ENCODE data around the gene CALN1. TPM values are rescaled to one million over a fixed set of nuclear protein-coding genes. Genes with fewer than 3 reads are reported as not detected.
"Not testable (repeated sequence)": the region's sequence is repeated elsewhere in the genome, so short reads cannot be mapped to it uniquely, and the experiment has no call there.

CALN1 gene
- total RNA-seq, 1 donor from 2014 or later, result 2.6 TPM

DNA sequence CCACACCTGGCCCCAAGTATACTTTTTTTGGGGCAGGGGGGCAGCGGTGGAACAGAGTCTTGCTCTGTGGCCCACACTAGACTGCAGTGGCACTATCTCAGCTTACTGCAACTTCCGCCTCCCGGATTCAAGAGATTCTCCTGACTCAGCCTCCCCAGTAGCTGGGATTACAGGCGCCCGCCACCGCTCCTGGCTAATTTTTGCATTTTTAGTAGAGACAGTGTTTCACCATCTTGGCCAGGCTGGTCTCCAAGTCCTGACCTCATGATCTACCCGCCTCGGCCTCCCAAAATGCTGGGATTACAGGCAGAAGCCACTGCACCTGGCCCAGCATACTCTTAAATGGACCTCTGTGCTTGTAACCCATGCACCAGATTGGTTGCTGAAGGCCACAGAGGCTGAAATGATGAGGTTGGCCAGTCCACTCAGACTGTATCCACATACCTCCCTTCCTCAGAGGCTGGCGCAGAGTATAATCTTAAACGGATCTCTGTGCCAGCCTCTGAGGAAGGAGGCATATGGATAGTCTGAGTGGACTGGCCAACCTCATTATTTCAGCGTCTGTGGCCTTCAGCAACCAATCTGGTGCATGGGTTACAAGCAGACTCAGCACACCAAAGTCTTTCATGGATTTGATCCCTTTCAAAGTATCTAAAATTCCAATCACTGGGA lies 3.0 kb downstream of the CALN1 start:
- DNase-seq, result no peak

- DNase-seq, result no peak
These were observed 5.2 kb downstream of the CALN1 start for GRCh38 chr7:72406820-72407403.

DNA sequence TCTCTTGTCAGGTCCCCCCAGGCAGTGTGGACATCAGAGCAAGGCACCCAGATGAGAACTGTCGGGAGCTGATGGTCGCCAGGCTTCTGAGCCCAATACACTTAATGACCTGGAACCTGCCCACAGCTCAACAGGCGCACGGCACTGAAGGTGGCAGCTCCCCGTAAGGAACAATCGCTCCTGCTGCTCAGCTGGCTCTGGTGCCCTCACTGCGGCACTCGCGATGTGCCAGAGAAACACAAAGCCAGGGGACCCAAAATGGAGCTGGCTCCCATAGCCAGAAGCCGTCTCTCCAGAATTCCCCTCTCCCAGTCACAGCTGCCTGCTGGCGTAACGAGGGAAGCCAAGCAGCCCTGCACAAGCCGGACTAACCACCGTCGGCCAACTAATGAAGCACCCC lies 6.3 kb downstream of the CALN1 start:
- no peak for DNase-seq

- DNase-seq, result no peak
These were observed 6.7 kb downstream of the CALN1 start for GRCh38 chr7:72405418-72405817.

DNA sequence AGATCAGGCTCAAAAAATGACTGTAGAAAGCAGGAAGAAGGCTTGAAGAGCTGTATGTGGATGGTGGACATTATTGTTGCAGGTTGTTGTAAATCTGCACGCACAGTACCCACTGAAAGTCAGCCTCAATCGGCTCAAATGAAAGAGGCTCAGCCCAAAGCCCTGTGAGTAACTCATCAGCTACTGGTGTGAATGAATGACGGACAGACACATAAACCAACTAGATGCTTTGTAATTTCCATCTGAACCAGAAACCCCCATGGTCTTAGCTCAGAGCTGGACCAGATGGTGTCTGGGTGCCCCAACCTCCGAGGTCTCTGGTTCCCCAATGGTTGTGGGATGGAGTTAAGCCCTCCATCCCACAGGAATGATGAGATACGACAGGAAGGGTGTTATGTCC lies 7.4 kb downstream of the CALN1 start:
- no peak for DNase-seq

- DNase-seq, result no peak
These were observed 8.6 kb downstream of the CALN1 start for GRCh38 chr7:72403458-72404076.

- DNase-seq, result no peak
These were observed 18.1 kb downstream of the CALN1 start for GRCh38 chr7:72394016-72394415.

DNA sequence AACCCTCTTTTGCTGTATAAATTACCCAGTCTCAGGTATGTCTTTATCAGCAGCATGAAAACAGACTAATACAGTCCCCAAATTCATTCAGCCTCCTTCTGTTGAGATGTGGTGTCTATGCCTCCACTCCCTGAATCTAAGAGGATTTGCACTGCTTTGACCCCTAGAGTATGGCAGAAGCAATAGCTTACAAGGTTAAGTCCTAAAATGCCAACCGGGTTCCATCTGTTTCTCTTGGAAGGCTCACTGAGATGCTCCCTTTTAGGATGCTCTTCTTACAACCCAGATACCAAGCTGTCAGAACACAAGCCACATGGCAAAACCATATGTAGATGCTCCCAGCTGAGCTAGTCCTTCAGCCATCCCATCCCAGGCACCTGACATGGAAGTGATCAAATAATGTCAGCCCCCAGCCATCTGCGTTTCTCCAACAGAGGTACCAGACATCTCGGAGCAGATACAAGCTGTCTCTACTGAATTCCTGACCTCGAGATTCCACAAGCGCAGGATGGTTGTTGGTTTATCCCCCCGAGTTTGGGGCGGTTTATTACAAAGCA lies 20.2 kb downstream of the CALN1 start:
- no peak for DNase-seq

GRCh38 chr7:72386118-72386517 lies 26.0 kb downstream of the CALN1 start:
- DNase-seq, result no peak

DNA sequence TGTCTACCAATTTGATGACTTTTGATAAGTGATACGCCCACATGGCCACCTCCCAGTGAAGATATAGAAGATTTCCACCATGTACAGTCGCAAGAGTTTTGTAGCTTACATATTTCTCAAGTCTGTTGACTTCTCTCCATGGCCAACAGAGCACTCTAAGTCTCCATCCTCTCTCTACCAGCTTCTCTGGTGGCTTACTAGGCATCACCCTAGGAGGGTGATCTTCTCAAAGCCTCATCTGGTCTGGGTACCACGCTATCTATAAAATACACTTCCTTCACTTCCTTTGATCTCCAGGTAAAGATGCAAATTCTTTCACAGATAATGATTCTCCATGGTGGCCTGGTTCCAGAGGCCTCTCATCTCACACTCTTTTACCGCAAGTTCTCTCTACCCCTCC lies 49.9 kb downstream of the CALN1 start:
- DNase-seq, result no peak

DNA sequence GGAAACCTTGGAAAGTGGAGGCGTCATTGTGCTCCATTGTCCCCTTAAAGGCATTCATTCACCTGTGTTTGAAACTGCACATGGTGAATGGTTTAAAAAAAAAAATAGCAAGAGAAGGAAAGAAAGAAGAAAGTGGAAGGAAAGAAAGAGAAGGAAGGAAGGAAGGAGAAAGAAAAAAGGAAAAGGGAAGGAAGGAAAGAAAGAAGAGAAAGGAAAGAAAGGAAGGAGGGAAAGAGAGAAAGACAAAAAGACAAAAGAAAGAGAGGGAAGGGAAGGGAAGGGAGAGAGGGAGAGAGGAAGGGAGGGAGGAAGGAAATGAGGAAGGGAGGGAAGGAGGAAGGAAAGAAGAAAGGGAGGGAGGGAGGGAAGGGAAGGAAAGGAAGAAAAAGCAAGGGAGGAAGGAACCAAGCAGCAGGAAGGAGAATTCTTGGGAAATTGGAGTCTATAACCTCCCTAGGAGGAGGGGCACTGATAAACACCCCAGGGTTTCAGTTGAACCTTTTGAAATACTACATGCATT lies 66.9 kb downstream of the CALN1 start:
- DNase-seq, result no peak

GRCh38 chr7:72343991-72344390 lies 68.1 kb downstream of the CALN1 start:
- no peak for DNase-seq

DNA sequence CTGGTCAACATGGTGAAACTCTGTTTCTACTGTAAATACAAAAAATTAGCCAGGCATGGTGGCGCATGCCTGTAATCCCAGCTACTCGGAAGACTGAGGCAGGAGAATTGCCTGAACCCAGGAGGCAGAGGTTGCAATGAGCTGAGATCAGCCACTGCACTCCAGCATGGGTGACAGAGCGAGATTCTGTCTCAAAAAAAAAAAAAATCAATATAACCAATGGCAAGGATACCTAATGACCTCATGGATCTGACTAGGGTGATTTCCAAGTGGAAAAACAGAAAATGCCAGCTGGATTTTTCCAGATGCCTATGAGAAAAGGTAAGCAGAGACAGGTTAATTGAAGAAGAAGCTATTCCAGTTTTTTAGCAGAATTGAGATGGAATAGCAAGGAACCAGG lies 68.8 kb downstream of the CALN1 start:
- not testable (repeated sequence) for DNase-seq

DNA sequence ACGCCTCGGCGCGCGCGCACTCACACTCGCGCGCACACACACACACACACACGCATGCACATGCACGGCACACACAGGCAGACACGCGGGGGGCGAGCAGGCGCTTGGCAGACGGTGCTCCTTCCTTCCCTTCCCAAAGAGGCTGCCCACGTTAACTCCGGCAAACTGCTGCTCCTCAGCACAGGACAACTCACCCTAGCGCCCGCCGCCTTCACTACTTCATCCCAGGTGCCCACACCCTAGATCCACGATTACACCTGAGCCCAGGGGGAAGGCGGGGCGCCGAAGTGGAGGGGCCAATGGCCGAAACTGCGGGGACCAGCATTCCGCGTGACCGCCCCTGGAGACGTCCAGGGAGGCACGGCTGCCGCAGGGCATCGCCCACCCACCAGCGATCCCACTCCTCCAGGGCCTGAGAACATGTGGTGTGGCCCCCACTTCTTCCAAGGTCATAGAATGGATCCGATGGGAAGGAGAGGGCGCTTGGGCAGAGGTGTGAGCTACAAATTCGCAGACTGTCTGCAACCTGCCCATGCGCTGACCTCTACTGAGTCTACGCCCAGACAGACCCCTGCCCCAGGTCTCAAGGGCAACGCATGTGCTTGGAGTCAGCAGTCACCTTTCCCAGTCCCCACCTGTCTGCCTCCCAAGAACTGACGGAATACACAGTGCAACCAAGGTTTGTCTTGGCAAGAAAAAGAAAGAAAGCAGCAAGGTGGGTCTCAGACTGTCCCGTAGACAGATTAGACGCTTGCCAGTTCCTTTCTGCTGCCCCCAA lies 74.6 kb downstream of the CALN1 start:
- no peak for DNase-seq

GRCh38 chr7:72336632-72337389 lies 75.3 kb downstream of the CALN1 start:
- no peak for DNase-seq

DNA sequence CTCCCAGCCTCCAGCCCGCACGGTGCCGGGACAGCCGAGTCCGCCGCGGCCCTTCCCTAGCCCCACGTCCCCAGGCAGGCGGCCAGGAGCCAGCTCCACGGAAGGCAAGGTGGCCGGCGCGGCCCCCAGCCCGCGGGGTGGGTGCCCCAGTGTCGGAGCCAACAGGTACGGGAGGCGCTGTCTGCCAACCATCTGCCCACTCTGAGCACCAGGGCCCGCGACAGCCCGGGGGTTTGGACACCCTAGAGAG lies 75.8 kb downstream of the CALN1 start:
- no peak for DNase-seq

DNA sequence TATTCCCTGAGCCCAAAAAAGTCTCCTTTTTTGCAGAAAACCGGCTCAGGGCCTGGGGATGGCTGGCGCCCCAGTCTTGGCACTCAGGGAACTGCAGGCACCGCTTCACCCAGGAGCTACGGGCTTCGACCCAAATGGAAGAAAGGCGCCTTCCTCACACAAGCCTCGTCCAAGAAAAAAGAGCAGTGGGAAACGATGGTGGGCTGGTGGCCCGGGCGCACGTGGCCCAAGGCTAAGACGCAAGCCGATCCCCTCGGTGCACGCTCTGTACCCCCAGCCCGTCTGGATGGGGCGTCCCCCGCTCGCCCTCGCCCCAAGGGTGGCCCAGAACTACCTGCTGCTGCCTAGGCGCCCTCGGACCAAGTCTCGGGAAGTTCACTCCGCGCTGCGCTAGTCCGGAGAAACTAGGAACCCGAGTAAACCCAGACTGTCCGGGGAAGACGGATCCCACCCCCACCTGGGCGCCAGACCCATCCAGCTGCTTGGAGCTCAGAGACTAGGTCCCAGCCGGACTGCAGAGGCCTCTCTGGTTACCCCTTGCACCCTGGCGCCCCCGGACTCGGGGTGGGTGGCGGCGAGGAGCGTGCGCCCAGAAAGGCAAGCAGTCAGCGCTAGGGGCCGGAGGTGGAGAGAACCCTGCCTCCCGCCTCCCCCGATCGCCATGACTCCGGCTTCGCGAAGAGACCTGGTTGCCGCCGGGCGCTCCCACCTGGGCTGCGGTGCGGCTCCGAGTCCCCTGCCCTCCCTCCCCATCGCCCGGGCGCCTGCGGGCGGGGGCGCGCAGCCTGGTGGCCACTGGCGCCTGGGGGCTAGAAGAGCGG lies 76.4 kb downstream of the CALN1 start:
- DNase-seq, result no peak

DNA sequence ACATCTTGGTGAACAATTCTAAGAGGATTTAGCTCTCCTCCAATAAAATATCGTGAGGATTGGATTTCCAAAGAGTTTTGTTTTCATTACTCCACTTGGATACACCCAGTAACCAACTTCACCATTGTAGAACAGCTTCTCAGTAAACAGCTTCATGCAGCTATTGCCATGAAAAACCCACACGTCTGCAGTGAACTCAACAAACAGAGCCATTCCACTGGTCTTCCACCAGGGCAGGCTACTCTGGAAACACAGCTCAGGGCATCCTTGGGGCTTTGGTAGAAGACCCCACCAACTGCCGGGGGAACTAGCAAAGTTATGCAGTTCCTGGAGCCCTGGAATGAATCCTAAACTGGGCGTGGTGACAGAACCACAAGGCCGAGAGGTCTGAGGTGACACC lies 77.4 kb downstream of the CALN1 start:
- DNase-seq, result no peak

DNA sequence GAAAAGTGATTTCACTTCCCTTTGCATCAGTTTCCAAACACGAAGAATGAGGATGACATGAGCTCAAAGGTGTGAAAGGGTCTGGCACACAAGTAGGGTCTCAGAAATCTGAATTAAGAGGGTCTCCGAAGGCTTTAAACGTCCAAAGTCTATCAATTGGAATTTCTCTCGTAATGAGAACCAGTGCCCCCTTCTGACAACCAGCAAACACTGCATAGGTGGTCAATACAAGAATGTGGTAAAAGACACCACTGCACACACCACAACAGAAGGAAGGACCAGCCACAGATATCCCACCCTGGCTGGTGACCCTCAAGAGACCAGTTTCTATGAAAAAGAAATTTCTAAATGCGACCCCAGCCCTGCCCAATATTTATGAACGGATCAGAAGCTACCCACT lies 78.1 kb downstream of the CALN1 start:
- no peak for DNase-seq

- DNase-seq, result no peak
These were observed 85.3 kb downstream of the CALN1 start for GRCh38 chr7:72326811-72327210.

DNA sequence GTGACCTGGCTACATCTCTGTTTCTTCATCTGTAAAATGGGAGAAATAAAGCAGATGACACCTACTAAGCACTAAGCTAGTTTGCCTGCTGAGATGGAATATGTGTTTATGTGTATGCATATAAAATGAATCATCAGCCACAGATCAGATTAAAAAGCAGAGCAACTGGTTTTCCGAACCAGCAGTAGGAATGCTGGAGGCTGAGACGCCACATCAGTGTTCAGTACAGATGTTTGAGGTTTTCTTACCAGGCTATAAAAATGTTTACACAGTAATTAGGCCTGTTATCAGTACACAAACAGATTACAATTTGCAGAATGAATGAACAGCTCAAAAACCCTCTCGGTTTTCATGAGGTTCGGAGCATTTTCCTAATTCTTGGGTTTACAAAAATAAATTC lies 85.8 kb downstream of the CALN1 start:
- DNase-seq, result peak; percentile 0

Data from skin of body (tissue), 2 donors.